Astrocyte (in vitro differentiated cells and primary cell): ENCODE measurements around the gene PPP2R3C. TPM values are rescaled to one million over a fixed set of nuclear protein-coding genes. Genes with fewer than 3 reads are reported as not detected.
A peak's percentile ranks its signal among the peaks of the same experiment; 100 is the strongest.

Experiments used
- DNase-seq: peaks from one replicate; pipeline ENCODE4 v3.0.0-alpha.2; 2010; ENCODE audit warnings: low read depth
- FAIRE-seq: peaks from 2 replicates; lab custom pipeline; 2011; peaks lifted over from hg19 to GRCh38; lab: Jason Lieb, UNC
- H2AFZ ChIP-seq: 2 replicates; pipeline ENCODE4 v1.6.0; 2012; ENCODE audit warnings: low read depth, low read length, inconsistent platforms
- H3K27ac ChIP-seq: 2 replicates; pipeline ENCODE4 v1.5.1; 2011; ENCODE audit warnings: low read depth, low read length, inconsistent platforms
- H3K27me3 ChIP-seq: 2 replicates; pipeline ENCODE4 v1.6.0; 2011; ENCODE audit warnings: low read length, inconsistent platforms; ENCODE audit not compliant: insufficient read depth
- H3K36me3 ChIP-seq: 2 replicates; pipeline ENCODE4 v1.5.1; 2011; ENCODE audit warnings: low read length, inconsistent platforms; ENCODE audit not compliant: insufficient read depth
- H3K4me1 ChIP-seq: 2 replicates; pipeline ENCODE4 v1.5.1; 2011; ENCODE audit warnings: low read length, inconsistent platforms; ENCODE audit not compliant: insufficient read depth
- H3K4me2 ChIP-seq: 2 replicates; pipeline ENCODE4 v1.6.0; 2012; ENCODE audit warnings: low read length, inconsistent platforms
- H3K4me3 ChIP-seq: 2 replicates; pipeline ENCODE4 v1.5.1; 2011; ENCODE audit warnings: low read depth, mild to moderate bottlenecking, low read length, inconsistent platforms; ENCODE audit not compliant: insufficient read depth
- H3K79me2 ChIP-seq: 2 replicates; pipeline ENCODE4 v1.6.0; 2012; ENCODE audit warnings: mild to moderate bottlenecking, low read length, inconsistent platforms; ENCODE audit not compliant: insufficient read depth
- H3K9ac ChIP-seq: 2 replicates; pipeline ENCODE4 v1.6.0; 2012; ENCODE audit warnings: mild to moderate bottlenecking, low read length, inconsistent platforms
- H3K9me3 ChIP-seq: 2 replicates; pipeline ENCODE4 v1.5.1; 2012; ENCODE audit warnings: low read depth, mild to moderate bottlenecking, low read length, inconsistent platforms; ENCODE audit not compliant: insufficient read depth
- H4K20me1 ChIP-seq: 2 replicates; pipeline ENCODE4 v1.6.0; 2012; ENCODE audit warnings: low read length, inconsistent platforms; ENCODE audit not compliant: insufficient read depth
- H3K27ac Mint-ChIP-seq: one replicate; pipeline ENCODE4 v1.8.0; 2021; ENCODE audit warnings: mild to moderate bottlenecking, mixed read lengths; ENCODE audit not compliant: unreplicated experiment
- H3K27me3 Mint-ChIP-seq: one replicate; pipeline ENCODE4 v1.8.0; 2021; ENCODE audit warnings: low read depth, mixed read lengths; ENCODE audit not compliant: unreplicated experiment
- H3K36me3 Mint-ChIP-seq: one replicate; pipeline ENCODE4 v1.8.0; 2021; ENCODE audit warnings: low read depth, mixed read lengths; ENCODE audit not compliant: unreplicated experiment
- H3K4me1 Mint-ChIP-seq: one replicate; pipeline ENCODE4 v1.8.0; 2021; ENCODE audit warnings: low read depth, mixed read lengths; ENCODE audit not compliant: unreplicated experiment
- H3K4me3 Mint-ChIP-seq: one replicate; pipeline ENCODE4 v1.8.0; 2021; ENCODE audit warnings: mild to moderate bottlenecking, moderate library complexity, mixed read lengths; ENCODE audit not compliant: unreplicated experiment
- H3K9me3 Mint-ChIP-seq: one replicate; pipeline ENCODE4 v1.8.0; 2021; ENCODE audit warnings: mild to moderate bottlenecking, mixed read lengths; ENCODE audit not compliant: unreplicated experiment
- CTCF ChIP-seq: IDR thresholded peaks from 2 replicates; pipeline ENCODE4 v1.5.1; 2011; ENCODE audit warnings: low read depth, mild to moderate bottlenecking, inconsistent platforms, low read length, moderate library complexity; ENCODE audit not compliant: insufficient read depth
- EZH2 ChIP-seq: IDR thresholded peaks from 2 replicates; pipeline ENCODE4 v1.6.1; 2012; ENCODE audit warnings: mild to moderate bottlenecking, low read length, inconsistent platforms; ENCODE audit not compliant: insufficient read depth
- total RNA-seq: library from RNA; stranded (reverse); gene quantifications from 2 replicates; pipeline ENCODE4 v1.2.1, GENCODE V29; 2021

PPP2R3C gene
- total RNA-seq, 1 donor from 2014 or later: 28.3 TPM

GRCh38 chr14:35047976-35048513, 73.7 kb downstream of the PPP2R3C start:
- no peaks in the 10 kb centered on the region for H3K36me3 Mint-ChIP-seq
- Histone ChIP-seq H3K9ac (no peak overlapping the region), H3K9me3 (no peaks in the 10 kb centered on the region), H3K79me2 (peaks cover 40% of the 10 kb centered on the region), H3K4me2 (peak overlapping the region; percentile 98), H3K4me1 (peaks cover 3% of the 10 kb centered on the region), H3K27ac (no peak overlapping the region), H4K20me1 (peaks cover 12% of the 10 kb centered on the region), H2AFZ (no peak overlapping the region), H3K36me3 (peaks cover 5% of the 10 kb centered on the region), H3K4me3 (peak overlapping the region; percentile 25), H3K27me3 (no peaks in the 10 kb centered on the region)
- peak overlapping the region; percentile 42 for H3K27ac Mint-ChIP-seq
- TF ChIP-seq EZH2 (no peak), CTCF (no peak)
- H3K4me3 Mint-ChIP-seq: peak overlapping the region; percentile 90
- FAIRE-seq (no peak), DNase-seq (no peak)
- H3K9me3 Mint-ChIP-seq: no peaks in the 10 kb centered on the region
- H3K27me3 Mint-ChIP-seq: no peaks in the 10 kb centered on the region
- H3K4me1 Mint-ChIP-seq: peaks cover 11% of the 10 kb centered on the region

GRCh38 chr14:35046751-35047536, 74.8 kb downstream of the PPP2R3C start:
- Mint-ChIP-seq H3K4me1 (peaks cover 11% of the 10 kb centered on the region), H3K36me3 (no peaks in the 10 kb centered on the region), H3K9me3 (no peaks in the 10 kb centered on the region), H3K4me3 (peak overlapping the region; percentile 90), H3K27ac (peak overlapping the region; percentile 93), H3K27me3 (no peaks in the 10 kb centered on the region)
- peak; percentile 23 for DNase-seq
- Histone ChIP-seq H3K79me2 (peaks cover 36% of the 10 kb centered on the region), H3K9ac (peak overlapping the region; percentile 98), H3K9me3 (no peaks in the 10 kb centered on the region), H3K4me1 (peaks cover 3% of the 10 kb centered on the region), H3K4me2 (peak overlapping the region; percentile 98), H3K27ac (peak overlapping the region; percentile 90), H3K36me3 (peaks cover 2% of the 10 kb centered on the region), H3K27me3 (no peaks in the 10 kb centered on the region), H4K20me1 (peaks cover 12% of the 10 kb centered on the region), H3K4me3 (peak overlapping the region; percentile 78), H2AFZ (peak overlapping the region; percentile 87)
- FAIRE-seq: no peak
- no peak for TF ChIP-seq CTCF
- TF ChIP-seq EZH2: no peak
